Lower lobe of right lung (tissue), 2 donors: ENCODE results near the gene MBNL2. TPM values are rescaled to one million over a fixed set of nuclear protein-coding genes. Genes with fewer than 3 reads are reported as not detected.
A peak's percentile ranks its signal among the peaks of the same experiment; 100 is the strongest.

Experiments
- ATAC-seq, 2 donors: fragments of 200-7000 bp; cut with Tn5 transposase; one replicate each; pipeline ENCODE4 v1.9.1; 2020 to 2022; ENCODE audit warnings: mild to moderate bottlenecking in 2 of 2, moderate library complexity in 2 of 2
- DNase-seq: peaks from one replicate; pipeline ENCODE4 v3.0.0-alpha.2; 2020
- H3K27ac ChIP-seq: fragments of 200-600 bp; one replicate; pipeline ENCODE4 v1.8.0; 2022
- H3K27me3 ChIP-seq: fragments of 200-600 bp; one replicate; pipeline ENCODE4 v1.8.0; 2022; ENCODE audit warnings: low read depth
- H3K36me3 ChIP-seq: fragments of 200-600 bp; one replicate; pipeline ENCODE4 v1.8.0; 2022; ENCODE audit warnings: mild to moderate bottlenecking
- H3K4me1 ChIP-seq: fragments of 200-600 bp; one replicate; pipeline ENCODE4 v1.8.0; 2022
- H3K4me3 ChIP-seq: fragments of 200-600 bp; one replicate; pipeline ENCODE4 v1.8.0; 2022; ENCODE audit warnings: mild to moderate bottlenecking
- H3K9me3 ChIP-seq: fragments of 200-600 bp; one replicate; pipeline ENCODE4 v1.8.0; 2022
- CTCF ChIP-seq: fragments of 200-600 bp; IDR thresholded peaks from one replicate; pipeline ENCODE4 v1.8.0; 2022; ENCODE audit warnings: antibody characterized with exemption, mild to moderate bottlenecking
- intact Hi-C: fragments of 100-400 bp; cut with DNase I; formaldehyde crosslinking; loops from one replicate; pipeline ENCODE4 v1.11.0; 2022
- total RNA-seq: library from RNA; stranded (reverse); fragmentation: NEBNext Ultra II Directional; extraction: Animal tissue kit (Norgen Biotek cat#: 25700); gene quantifications from one replicate; pipeline ENCODE4 v1.2.1, GENCODE V29; 2021
- donor health status: DM: no; HTN: yes; CAD: no; lungs with severe emphysema.

MBNL2 gene
- total RNA-seq, 1 donor from 2014 or later = 58.2 TPM

- Histone ChIP-seq H3K36me3 (peaks cover 35% of the 10 kb centered on the region), H3K27ac (no peak overlapping the region), H3K9me3 (no peaks in the 10 kb centered on the region), H3K4me1 (no peaks in the 10 kb centered on the region), H3K27me3 (no peaks in the 10 kb centered on the region), H3K4me3 (no peak overlapping the region)
- ATAC-seq = no peak
- TF ChIP-seq CTCF = no peak
- intact Hi-C loops = no loop called here
- no peak for DNase-seq
Observed at GRCh38 chr13:97392020-97392419, 169.9 kb downstream of the MBNL2 start.

GRCh38 chr13:97394542-97394941 is 172.4 kb downstream of the MBNL2 start:
- ATAC-seq = no peak
- intact Hi-C loops = no loop called here
- DNase-seq = no peak
- no peak overlapping the region for H3K4me3 ChIP-seq
- H3K4me1 ChIP-seq = no peaks in the 10 kb centered on the region
- H3K36me3 ChIP-seq = peaks cover 23% of the 10 kb centered on the region
- H3K9me3 ChIP-seq = no peaks in the 10 kb centered on the region
- TF ChIP-seq CTCF = no peak
- no peak overlapping the region for H3K27ac ChIP-seq
- no peaks in the 10 kb centered on the region for H3K27me3 ChIP-seq

GRCh38 chr13:97395447-97396136 is 173.5 kb downstream of the MBNL2 start:
- Histone ChIP-seq H3K4me1 (no peaks in the 10 kb centered on the region), H3K27me3 (no peaks in the 10 kb centered on the region), H3K4me3 (no peak overlapping the region), H3K9me3 (no peaks in the 10 kb centered on the region), H3K36me3 (peaks cover 23% of the 10 kb centered on the region), H3K27ac (no peak overlapping the region)
- DNase-seq (no peak), ATAC-seq (no peak)
- no peak for TF ChIP-seq CTCF
- intact Hi-C loops = no loop called here

- TF ChIP-seq CTCF = no peak
- ATAC-seq (peak in 1 of 2 donors; percentile 47), DNase-seq (no peak)
- H3K4me1 ChIP-seq = no peaks in the 10 kb centered on the region
- H3K27ac ChIP-seq = no peak overlapping the region
- H3K9me3 ChIP-seq = no peaks in the 10 kb centered on the region
- H3K4me3 ChIP-seq = no peak overlapping the region
- intact Hi-C loops = no loop called here
- H3K27me3 ChIP-seq = no peaks in the 10 kb centered on the region
- H3K36me3 ChIP-seq = peaks cover 11% of the 10 kb centered on the region
Observed at GRCh38 chr13:97397267-97397666, 175.1 kb downstream of the MBNL2 start.

GRCh38 chr13:97401421-97401820 is 179.3 kb downstream of the MBNL2 start:
- no peak for TF ChIP-seq CTCF
- H3K27ac ChIP-seq = no peak overlapping the region
- no peaks in the 10 kb centered on the region for H3K36me3 ChIP-seq
- no peak overlapping the region for H3K4me3 ChIP-seq
- intact Hi-C loops = no loop called here
- no peak for DNase-seq
- ATAC-seq = no peak
- no peaks in the 10 kb centered on the region for H3K4me1 ChIP-seq
- H3K27me3 ChIP-seq = no peaks in the 10 kb centered on the region
- no peaks in the 10 kb centered on the region for H3K9me3 ChIP-seq
